Measurements from ENCODE around the gene NCSTN.

- TF ChIP-seq CTCF (IDR thresholded peaks at IDR 0.05) (no peak), SIN3A (IDR thresholded peaks at IDR 0.05; ENCODE audit: borderline replicate concordance, insufficient read depth, low read depth, low read length) (no peak), POLR2AphosphoS5 (IDR thresholded peaks at IDR 0.05; ENCODE audit: low read depth, low read length) (no peak), TCF7L2 (IDR thresholded peaks at IDR 0.05; ENCODE audit: low read depth, low read length) (no peak)
These were observed 23.7 kb downstream of the NCSTN start, which contains the start of gene NHLH1 for GRCh38 chr1:160366731-160367515.

Data from Panc1 (cell line).